KOPT-K1 (cell line): ENCODE data around the gene ZBTB5.
"Not testable (repeated sequence)": the region's sequence is repeated elsewhere in the genome, so short reads cannot be mapped to it uniquely, and the experiment has no call there.

Source experiments
- H3K27ac ChIP-seq: fragments of 200-600 bp; sonication (generic); 2 replicates; pipeline ENCODE4 v1.5.1; 2016; ENCODE audit warnings: antibody characterized with exemption, mild to moderate bottlenecking, low read depth, low read length; ENCODE audit not compliant: poor library complexity, severe bottlenecking
- H3K36me3 ChIP-seq: fragments of 200-600 bp; sonication (generic); 2 replicates; pipeline ENCODE4 v1.5.1; 2017; ENCODE audit warnings: antibody characterized with exemption, mild to moderate bottlenecking, low read length, moderate library complexity; ENCODE audit not compliant: insufficient read depth
- H3K9me3 ChIP-seq: fragments of 200-600 bp; sonication (generic); 2 replicates; pipeline ENCODE4 v1.5.1; 2017; ENCODE audit warnings: antibody characterized with exemption, low read length, mild to moderate bottlenecking; ENCODE audit not compliant: insufficient read depth, poor library complexity, severe bottlenecking

The ZBTB5 gene

GRCh38 chr9:37426846-37427245, 38.4 kb downstream of the ZBTB5 start:
- Histone ChIP-seq H3K27ac (no peak overlapping the region), H3K9me3 (no peaks in the 10 kb centered on the region), H3K36me3 (peaks cover 61% of the 10 kb centered on the region; the same call in 1 of the 2 replicates)

DNA sequence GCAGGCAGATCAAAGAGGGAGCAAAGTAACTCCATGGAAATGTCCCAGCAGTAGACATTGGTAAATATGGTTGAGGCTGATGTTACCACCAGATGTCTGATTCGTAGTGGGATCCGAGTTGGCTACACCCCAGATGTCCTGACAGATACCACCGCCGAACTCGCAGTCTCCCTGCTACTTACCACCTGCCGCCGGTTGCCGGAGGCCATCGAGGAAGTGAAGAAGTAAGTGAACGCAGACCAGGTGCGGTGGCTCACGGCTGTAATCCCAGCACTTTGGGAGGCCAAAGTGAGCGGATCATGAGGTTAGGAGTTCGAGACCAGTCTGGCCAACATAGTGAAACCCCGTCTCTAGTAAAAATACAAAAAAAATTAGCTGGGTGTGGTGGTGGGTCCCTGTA, 38.8 kb downstream of the ZBTB5 start:
- H3K9me3 ChIP-seq, H3K27ac ChIP-seq: not testable (repeated sequence)
- H3K36me3 ChIP-seq, result peaks cover 57% of the 10 kb centered on the region; the same call in 1 of the 2 replicates

DNA sequence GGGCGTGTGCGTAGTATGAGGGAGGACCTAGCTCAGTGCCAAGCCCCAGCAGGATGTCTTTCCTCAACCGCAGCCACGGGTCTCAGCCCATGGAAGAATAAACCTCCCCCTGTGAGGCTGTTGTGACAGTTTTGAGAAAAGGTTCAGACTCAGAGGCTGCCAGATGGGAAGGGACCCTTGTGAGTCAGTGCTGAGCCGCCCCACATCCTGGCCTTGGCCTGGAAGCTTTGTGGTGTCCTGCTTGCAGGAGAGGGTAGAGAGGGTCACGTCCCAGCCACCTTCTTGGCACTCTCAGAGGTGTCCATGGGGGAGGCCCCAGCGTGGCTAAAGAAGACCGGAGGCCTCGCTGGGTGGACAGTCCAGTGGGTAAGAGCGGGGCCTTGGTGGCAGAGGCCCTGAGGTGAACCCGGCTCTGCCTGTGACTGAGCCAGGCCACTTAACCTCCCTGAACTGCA, 39.9 kb downstream of the ZBTB5 start:
- H3K36me3 ChIP-seq, result peaks cover 46% of the 10 kb centered on the region; the same call in 1 of the 2 replicates
- H3K9me3 ChIP-seq, result no peaks in the 10 kb centered on the region
- peak overlapping the region; percentile 45 for H3K27ac ChIP-seq

DNA sequence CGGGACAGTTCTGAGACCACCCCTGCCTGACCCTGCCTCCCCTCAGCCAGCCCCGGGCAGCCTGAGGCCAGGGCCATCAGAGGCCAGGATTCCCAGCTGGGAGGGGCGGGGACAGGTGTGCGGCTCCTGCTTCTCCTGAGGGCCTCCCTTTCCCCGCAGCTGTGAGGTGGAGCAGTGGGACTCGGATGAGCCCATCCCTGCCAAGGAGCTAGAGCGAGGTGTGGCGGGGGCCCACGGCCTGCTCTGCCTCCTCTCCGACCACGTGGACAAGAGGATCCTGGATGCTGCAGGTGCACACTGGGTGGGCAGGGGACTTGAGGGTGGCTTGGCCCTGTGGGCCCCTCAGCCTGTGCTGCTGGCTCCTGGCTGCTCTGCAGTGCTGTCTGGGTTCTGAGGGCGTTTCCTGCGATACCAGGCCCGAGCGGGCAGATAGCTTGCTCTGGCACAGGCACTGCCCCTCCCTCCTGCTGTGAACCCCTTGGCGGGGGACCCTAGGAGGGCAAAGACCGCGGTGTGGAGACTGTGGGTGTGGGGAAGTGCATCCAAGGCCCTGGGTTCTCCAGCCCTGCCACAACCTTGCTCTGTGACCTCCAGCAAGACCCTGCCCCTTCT, 40.5 kb downstream of the ZBTB5 start:
- Histone ChIP-seq H3K9me3 (no peaks in the 10 kb centered on the region), H3K27ac (peak overlapping the region; percentile 45), H3K36me3 (peaks cover 41% of the 10 kb centered on the region; the same call in 1 of the 2 replicates)

GRCh38 chr9:37424204-37424685, 41.0 kb downstream of the ZBTB5 start:
- H3K9me3 ChIP-seq, result no peaks in the 10 kb centered on the region
- H3K36me3 ChIP-seq, result peaks cover 35% of the 10 kb centered on the region; the same call in 1 of the 2 replicates
- H3K27ac ChIP-seq, result peak overlapping the region; percentile 45

DNA sequence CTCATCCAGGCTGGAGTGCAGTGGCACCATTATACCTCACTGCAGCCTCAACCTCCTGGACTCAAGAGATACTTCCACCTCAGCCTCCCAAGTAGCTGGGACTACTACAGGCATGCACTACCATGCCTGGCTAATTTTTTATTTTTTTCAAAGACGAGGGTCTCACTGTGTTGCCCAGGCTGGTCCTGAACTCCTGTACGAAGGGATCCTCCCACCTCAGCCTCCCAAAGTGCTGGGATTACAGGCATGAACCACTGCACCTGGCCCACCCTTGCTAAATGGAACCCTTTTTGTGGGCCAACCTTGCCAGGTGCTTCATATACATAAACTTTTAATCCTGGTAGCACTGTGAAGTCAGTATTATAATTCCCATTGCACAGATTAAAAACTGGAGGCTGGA, 41.7 kb downstream of the ZBTB5 start:
- peaks cover 28% of the 10 kb centered on the region; the same call in 1 of the 2 replicates for H3K36me3 ChIP-seq
- no peak overlapping the region for H3K27ac ChIP-seq
- no peaks in the 10 kb centered on the region for H3K9me3 ChIP-seq

DNA sequence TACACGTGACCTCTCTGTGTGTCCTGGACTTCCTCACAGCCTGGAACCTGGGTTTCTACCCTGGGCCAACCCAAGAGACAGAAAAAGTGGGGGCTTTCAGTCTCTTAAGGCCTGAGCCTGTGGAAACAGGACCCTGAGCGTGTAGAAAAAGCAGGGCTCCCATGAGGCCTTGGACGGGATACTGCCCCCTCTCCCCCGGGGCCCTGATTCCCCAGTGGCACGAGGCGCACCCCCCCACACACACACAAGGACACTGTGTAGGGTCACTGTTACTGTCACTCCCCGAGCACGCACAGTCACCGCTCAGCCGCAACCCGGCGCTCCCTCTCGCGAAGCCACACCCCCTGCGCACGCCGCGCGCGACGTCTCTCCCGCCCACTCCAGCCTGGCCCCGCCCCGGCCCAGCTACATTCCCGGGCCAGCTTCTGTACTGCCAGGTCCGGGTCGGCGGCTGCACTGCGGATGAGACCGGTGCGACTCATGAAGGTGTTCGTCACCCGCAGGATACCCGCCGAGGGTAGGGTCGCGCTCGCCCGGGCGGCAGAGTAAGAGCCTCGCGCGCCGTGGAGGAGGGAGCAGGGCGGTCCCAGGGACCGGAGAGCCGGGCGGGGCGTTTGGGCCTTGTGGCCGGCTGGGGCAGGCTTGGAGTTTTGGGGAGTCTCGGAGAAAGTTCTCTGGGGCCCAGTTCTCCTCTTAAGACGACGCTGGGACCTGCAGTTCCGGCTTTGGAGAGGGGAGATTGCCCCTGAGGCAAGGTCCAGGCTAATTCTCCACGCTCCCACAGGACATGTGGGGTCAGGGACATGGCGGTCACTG, 42.8 kb downstream of the ZBTB5 start, which contains the start of gene GRHPR:
Gene GRHPR, plus strand, starts transcription at position 408 of the 816 bp plus-strand sequence. Its CDS starts 55 bp downstream, at position 463.
- H3K36me3 ChIP-seq, result peaks cover 18% of the 10 kb centered on the region; the same call in 1 of the 2 replicates
- H3K27ac ChIP-seq, result peak within 1 kb of the TSS; percentile 72
- no peaks in the 10 kb centered on the region for H3K9me3 ChIP-seq

DNA sequence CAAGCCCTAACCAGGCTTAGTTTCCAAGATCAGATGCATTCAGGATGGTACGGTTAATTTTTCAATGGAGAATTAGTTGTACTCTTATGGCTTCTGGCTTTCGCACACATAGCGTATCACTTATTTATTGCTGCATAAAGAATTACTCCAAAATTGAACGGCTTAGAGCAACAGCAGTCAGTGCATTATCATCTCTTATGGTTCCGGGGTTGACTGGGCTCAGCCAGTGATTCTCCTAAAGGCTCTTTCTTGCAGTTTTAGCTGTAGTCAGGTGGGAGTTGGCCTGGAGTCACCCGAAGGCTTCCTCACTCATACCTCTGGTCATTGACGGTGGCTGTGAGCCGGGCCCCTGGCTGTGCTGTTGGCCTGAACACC, 43.3 kb downstream of the ZBTB5 start:
- H3K36me3 ChIP-seq, result peaks cover 12% of the 10 kb centered on the region; the same call in 1 of the 2 replicates
- no peaks in the 10 kb centered on the region for H3K9me3 ChIP-seq
- peak overlapping the region; percentile 72 for H3K27ac ChIP-seq

GRCh38 chr9:37420271-37421215, 44.7 kb downstream of the ZBTB5 start:
- Histone ChIP-seq H3K27ac (no peak overlapping the region), H3K36me3 (0 out of 2 replicates have a peak, but pooled peaks cover under 1% of the 10 kb centered on the region), H3K9me3 (no peaks in the 10 kb centered on the region)

GRCh38 chr9:37419204-37419603, 46.0 kb downstream of the ZBTB5 start:
- no peaks in the 10 kb centered on the region for H3K36me3 ChIP-seq

DNA sequence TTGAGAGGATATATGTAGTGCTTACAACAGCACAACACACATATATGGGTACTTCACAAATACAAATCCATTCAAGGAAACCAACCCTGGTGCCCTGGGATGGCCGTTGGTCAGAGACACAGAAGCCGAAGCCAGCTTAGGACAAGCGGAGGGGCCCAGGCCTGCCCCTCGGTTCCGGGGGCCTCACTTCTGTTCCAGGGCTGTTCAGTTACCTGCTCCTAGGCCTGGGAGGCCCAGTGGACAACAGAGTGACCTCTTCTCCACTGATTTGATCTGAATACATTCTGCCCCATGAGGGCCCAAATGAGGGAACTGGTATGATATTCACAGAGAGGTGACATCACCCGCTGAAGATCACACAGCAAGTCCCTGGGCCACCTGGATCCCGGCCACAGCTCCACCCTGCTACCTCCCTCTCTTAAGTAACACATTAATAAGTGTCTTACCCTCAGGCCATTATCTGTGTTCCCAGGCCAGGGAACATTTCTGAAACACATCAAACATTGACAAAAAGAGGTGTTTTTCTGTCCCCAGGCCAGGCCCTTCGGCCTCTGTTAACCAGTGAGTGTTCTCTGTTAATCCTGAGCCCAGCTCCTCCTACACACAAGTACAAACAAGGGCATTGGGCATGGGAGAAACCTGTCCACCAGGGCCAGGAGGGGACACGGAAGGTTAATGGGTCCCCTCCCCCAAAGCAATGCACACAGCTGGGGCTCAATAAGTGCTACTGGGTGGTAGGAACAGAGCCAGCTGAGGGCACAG, 47.2 kb downstream of the ZBTB5 start:
- no peaks in the 10 kb centered on the region for H3K9me3 ChIP-seq
- no peak overlapping the region for H3K27ac ChIP-seq
- no peaks in the 10 kb centered on the region for H3K36me3 ChIP-seq

More at GRCh38 chr9:37419204-37419603, 46.0 kb downstream of the ZBTB5 start:
- no peaks in the 10 kb centered on the region for H3K9me3 ChIP-seq
- H3K27ac ChIP-seq, result no peak overlapping the region

- Histone ChIP-seq H3K27ac (no peak overlapping the region), H3K36me3 (no peaks in the 10 kb centered on the region), H3K9me3 (no peaks in the 10 kb centered on the region)
Observed at GRCh38 chr9:37417252-37417803, 47.9 kb downstream of the ZBTB5 start.

- no peaks in the 10 kb centered on the region for H3K36me3 ChIP-seq
- no peaks in the 10 kb centered on the region for H3K9me3 ChIP-seq
- peak overlapping the region; percentile 5 for H3K27ac ChIP-seq
Observed at GRCh38 chr9:37415011-37415719, 50.1 kb downstream of the ZBTB5 start.
